Fibroblast of lung (primary cell): ENCODE measurements around the gene ATG10. TPM values are rescaled to one million over a fixed set of nuclear protein-coding genes. Genes with fewer than 3 reads are reported as not detected.
A peak's percentile ranks its signal among the peaks of the same experiment; 100 is the strongest.

Experiments used
- DNase-seq, 2 donors: peaks; one replicate each; pipeline versions ENCODE4 v3.0.0 to v3.0.0-alpha.2; 2010; ENCODE audit warnings: low read depth in 2 of 2
- H2AFZ ChIP-seq: 2 replicates; pipeline ENCODE4 v1.5.1; 2012; ENCODE audit warnings: low read length, control low read depth, inconsistent platforms
- H3K27ac ChIP-seq: 2 replicates; pipeline ENCODE4 v1.5.1; 2011; ENCODE audit warnings: low read length, control low read depth; ENCODE audit not compliant: insufficient read depth
- H3K27me3 ChIP-seq: 2 replicates; pipeline ENCODE4 v1.5.1; 2011; ENCODE audit warnings: mild to moderate bottlenecking, low read length; ENCODE audit not compliant: control insufficient read depth, insufficient read depth
- H3K36me3 ChIP-seq: 2 replicates; pipeline ENCODE4 v1.5.1; 2011; ENCODE audit warnings: low read length; ENCODE audit not compliant: control insufficient read depth, insufficient read depth
- H3K4me1 ChIP-seq: 2 replicates; pipeline ENCODE4 v1.5.1; 2011; ENCODE audit warnings: low read length; ENCODE audit not compliant: control insufficient read depth, insufficient read depth; ENCODE audit errors: extremely low read depth
- H3K4me2 ChIP-seq: 2 replicates; pipeline ENCODE4 v1.5.1; 2011; ENCODE audit warnings: low read length, control low read depth; ENCODE audit not compliant: insufficient read depth; ENCODE audit errors: extremely low read depth
- H3K4me3 ChIP-seq, 4 experiments: fragments of 200-600 bp in 1 of 4; sonication (generic) in 1 of 4; replicated peaks in 1 of 4; 2 replicates each; pipeline ENCODE4 v1.5.1; 2011 to 2016; ENCODE audit warnings: low read length in 4 of 4, low read depth in 3 of 4, mild to moderate bottlenecking in 3 of 4, control low read depth in 2 of 4, inconsistent platforms in 1 of 4, mixed read lengths in 1 of 4; ENCODE audit not compliant: insufficient read depth in 1 of 4; ENCODE audit errors: control extremely low read depth in 1 of 4
- H3K79me2 ChIP-seq: 2 replicates; pipeline ENCODE4 v1.5.1; 2012; ENCODE audit warnings: mild to moderate bottlenecking, low read length, inconsistent platforms; ENCODE audit not compliant: control insufficient read depth, insufficient read depth
- H3K9ac ChIP-seq: 2 replicates; pipeline ENCODE4 v1.5.1; 2011; ENCODE audit warnings: mild to moderate bottlenecking, low read length, control low read depth; ENCODE audit not compliant: insufficient read depth
- H3K9me3 ChIP-seq: 2 replicates; pipeline ENCODE4 v1.5.1; 2012; ENCODE audit warnings: low read depth, low read length; ENCODE audit not compliant: control insufficient read depth, insufficient read depth
- H4K20me1 ChIP-seq: 2 replicates; pipeline ENCODE4 v1.5.1; 2011; ENCODE audit warnings: low read length; ENCODE audit not compliant: control insufficient read depth, insufficient read depth; ENCODE audit errors: extremely low read depth
- EZH2 ChIP-seq: IDR thresholded peaks from 2 replicates; pipeline ENCODE4 v1.5.1; 2012; ENCODE audit warnings: low read length, control low read depth, mild to moderate bottlenecking; ENCODE audit errors: missing control alignments
- polyA plus RNA-seq, 2 donors: library from polyadenylated mRNA; depleted of rRNA in 1 of 2; stranded (reverse) in 1 of 2; unstranded in 1 of 2; fragments of >200 nt; gene quantifications; 2 replicates each; pipeline ENCODE4 v1.2.1, GENCODE V29; 2011 to 2012; ENCODE audit warnings: missing spikeins in 1 of 2
- total RNA-seq: library from RNA; depleted of rRNA; stranded (reverse); fragments of >200 nt; gene quantifications from 2 replicates; pipeline ENCODE4 v1.2.1, GENCODE V29; 2014
- TF ChIP-seq, protein P1 (sequence below), 2 donors: IDR thresholded peaks in 1 of 2; conservative IDR thresholded peaks in 1 of 2; 1 replicate in 1 of 2; 2 replicates in 1 of 2; pipeline ENCODE4 v1.5.1; 2011 to 2012; ENCODE audit warnings: low read length in 2 of 2, control low read depth in 1 of 2, inconsistent platforms in 1 of 2, low read depth in 1 of 2, mild to moderate bottlenecking in 1 of 2

ATG10 gene
- total and polyA plus RNA-seq, 2 donors (not counting 1 experiment from before 2014, with no cell fraction given) = 2.5 to 8.8 TPM

DNA sequence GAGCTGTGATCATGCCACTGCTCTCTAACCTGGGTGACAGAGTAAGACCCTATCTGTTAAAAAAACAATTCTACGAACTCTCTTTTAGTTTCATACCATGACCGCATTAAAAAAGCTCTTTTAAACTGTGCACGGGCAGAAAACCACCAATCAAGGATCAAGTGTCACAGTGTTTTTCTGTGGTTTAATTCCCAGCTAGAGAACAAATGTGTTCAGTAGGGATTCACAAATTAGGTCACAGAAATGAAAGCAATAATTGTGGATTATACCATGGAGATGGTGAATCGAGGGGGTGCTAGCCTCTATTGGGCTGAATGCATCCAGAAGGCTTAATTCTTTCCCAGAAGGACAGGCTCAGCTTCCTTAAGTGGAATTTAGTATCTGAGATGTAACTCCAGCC is 79.1 kb downstream of the ATG10 start:
- DNase-seq = no peak
- H2AFZ ChIP-seq = no peak overlapping the region

DNA sequence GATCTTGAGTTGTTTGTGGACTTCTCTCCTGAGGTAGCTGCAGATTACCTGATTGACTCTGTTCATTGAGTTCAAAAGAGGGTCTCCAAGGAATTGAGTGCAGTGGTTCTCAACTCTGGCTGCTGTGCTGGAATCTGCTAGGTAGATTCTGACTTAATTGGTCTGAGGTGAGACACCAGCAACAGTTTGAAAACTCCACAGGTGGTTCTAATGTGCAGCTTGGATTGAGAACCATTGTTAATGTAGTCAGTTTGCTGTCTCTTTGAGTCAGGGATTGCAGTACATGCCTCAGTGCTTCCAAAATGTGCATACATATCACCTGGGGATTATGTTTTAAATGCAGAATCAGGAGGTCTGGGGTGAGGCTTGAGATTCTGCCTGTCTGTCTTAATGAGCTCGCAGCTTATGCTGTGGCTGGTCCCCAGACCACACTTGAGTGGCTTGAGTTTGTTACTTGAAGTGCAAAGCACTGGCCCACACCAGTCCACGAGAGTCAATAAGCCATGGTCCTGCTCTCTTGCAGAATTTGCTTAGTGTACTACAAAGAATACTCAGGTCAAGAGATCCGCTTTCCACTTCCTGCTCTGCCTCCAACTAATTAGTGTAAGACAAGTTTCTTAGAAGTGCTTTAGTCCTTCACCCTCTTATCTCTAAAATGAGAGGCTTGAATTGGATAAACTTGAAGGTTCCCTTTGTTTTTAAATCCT is 82.3 kb downstream of the ATG10 start:
- no peaks in the 10 kb centered on the region for H3K4me1 ChIP-seq
- no peak overlapping the region for H3K27ac ChIP-seq
- no peak for TF ChIP-seq EZH2
- TF ChIP-seq, protein P1, sequence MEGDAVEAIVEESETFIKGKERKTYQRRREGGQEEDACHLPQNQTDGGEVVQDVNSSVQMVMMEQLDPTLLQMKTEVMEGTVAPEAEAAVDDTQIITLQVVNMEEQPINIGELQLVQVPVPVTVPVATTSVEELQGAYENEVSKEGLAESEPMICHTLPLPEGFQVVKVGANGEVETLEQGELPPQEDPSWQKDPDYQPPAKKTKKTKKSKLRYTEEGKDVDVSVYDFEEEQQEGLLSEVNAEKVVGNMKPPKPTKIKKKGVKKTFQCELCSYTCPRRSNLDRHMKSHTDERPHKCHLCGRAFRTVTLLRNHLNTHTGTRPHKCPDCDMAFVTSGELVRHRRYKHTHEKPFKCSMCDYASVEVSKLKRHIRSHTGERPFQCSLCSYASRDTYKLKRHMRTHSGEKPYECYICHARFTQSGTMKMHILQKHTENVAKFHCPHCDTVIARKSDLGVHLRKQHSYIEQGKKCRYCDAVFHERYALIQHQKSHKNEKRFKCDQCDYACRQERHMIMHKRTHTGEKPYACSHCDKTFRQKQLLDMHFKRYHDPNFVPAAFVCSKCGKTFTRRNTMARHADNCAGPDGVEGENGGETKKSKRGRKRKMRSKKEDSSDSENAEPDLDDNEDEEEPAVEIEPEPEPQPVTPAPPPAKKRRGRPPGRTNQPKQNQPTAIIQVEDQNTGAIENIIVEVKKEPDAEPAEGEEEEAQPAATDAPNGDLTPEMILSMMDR (conservative IDR thresholded peaks at IDR 0.05 in 1 of 2, IDR thresholded peaks at IDR 0.05 in 1 of 2; ENCODE audit: low read depth in 1 of 2, low read length in 2 of 2) = no peak
- no peaks in the 10 kb centered on the region for H3K9me3 ChIP-seq
- no peaks in the 10 kb centered on the region for H4K20me1 ChIP-seq
- H3K79me2 ChIP-seq = no peaks in the 10 kb centered on the region
- H3K4me3 ChIP-seq = no peak overlapping the region
- no peak overlapping the region for H2AFZ ChIP-seq
- H3K4me2 ChIP-seq = no peak overlapping the region
- DNase-seq = no peak
- no peaks in the 10 kb centered on the region for H3K36me3 ChIP-seq
- H3K9ac ChIP-seq = no peak overlapping the region
- H3K27me3 ChIP-seq = no peaks in the 10 kb centered on the region

More for the DNA sequence above, 79.1 kb downstream of the ATG10 start:
- no peaks in the 10 kb centered on the region for H3K79me2 ChIP-seq
- no peak overlapping the region for H3K27ac ChIP-seq
- H3K4me1 ChIP-seq = no peaks in the 10 kb centered on the region
- H3K9me3 ChIP-seq = no peaks in the 10 kb centered on the region
- no peak overlapping the region for H3K9ac ChIP-seq
- no peak overlapping the region for H3K4me2 ChIP-seq
- no peak for TF ChIP-seq EZH2
- TF ChIP-seq, protein P1 (conservative IDR thresholded peaks at IDR 0.05 in 1 of 2, IDR thresholded peaks at IDR 0.05 in 1 of 2; ENCODE audit: low read depth in 1 of 2, low read length in 2 of 2) = no peak
- no peaks in the 10 kb centered on the region for H3K36me3 ChIP-seq
- H4K20me1 ChIP-seq = no peaks in the 10 kb centered on the region
- no peak overlapping the region for H3K4me3 ChIP-seq
- no peaks in the 10 kb centered on the region for H3K27me3 ChIP-seq

DNA sequence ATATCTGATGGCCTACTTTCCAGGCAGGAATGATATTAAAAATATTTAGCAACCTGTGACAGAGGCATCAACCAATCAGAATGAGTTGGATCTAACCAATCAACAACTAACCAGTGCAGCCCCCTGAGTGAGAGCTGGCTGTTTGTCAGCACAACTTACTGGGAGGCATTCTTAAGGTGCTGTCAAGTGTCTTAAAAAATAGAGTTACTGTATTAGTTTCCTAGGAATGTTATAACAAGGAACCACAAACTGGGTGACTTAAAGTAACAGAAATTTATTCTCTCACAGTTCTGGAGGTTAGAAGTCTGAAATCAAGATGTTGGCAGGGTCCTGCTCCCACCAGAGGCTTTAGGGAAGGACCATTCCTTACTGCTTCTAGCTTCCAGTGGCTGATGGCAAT is 85.2 kb downstream of the ATG10 start:
- Histone ChIP-seq H3K79me2 (no peaks in the 10 kb centered on the region), H3K36me3 (no peaks in the 10 kb centered on the region), H3K4me3 (no peak overlapping the region), H3K27me3 (no peaks in the 10 kb centered on the region), H3K4me1 (no peaks in the 10 kb centered on the region), H3K4me2 (no peak overlapping the region), H2AFZ (no peak overlapping the region), H3K9me3 (no peaks in the 10 kb centered on the region), H3K27ac (no peak overlapping the region), H4K20me1 (no peaks in the 10 kb centered on the region), H3K9ac (no peak overlapping the region)
- peak in 1 of 2 donors; percentile 81 for DNase-seq
- no peak for TF ChIP-seq EZH2
- TF ChIP-seq, protein P1 (conservative IDR thresholded peaks at IDR 0.05 in 1 of 2, IDR thresholded peaks at IDR 0.05 in 1 of 2; ENCODE audit: low read depth in 1 of 2, low read length in 2 of 2) = no peak
